Measurements from ENCODE around the gene EFNA5. TPM values are rescaled to one million over a fixed set of nuclear protein-coding genes. Genes with fewer than 3 reads are reported as not detected.

Gene EFNA5
- total RNA-seq, 1 donor from 2014 or later: 10.2 TPM

GRCh38 chr5:107604146-107604910, 66.4 kb downstream of the EFNA5 start:
- DNase-seq: no peak
- intact Hi-C loops (cut with DNase I): no loop called here

DNA sequence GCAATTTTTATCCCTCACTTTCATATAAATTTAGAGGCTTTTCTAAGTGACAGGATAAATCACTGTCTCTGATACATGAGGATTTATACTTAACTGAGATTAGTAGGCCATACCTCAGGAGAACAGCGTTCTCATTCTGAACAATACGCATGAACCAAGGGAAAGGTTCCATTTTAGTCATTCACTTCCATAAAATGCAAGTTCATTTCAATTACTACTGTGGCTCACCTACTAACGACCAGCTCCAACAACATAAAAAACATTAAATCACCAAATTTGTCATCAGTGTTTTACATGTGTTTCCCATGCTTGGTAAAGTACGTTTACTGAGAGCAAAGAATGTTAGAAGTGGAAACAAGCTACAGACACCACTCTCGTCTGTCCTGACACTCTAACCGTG, 67.4 kb downstream of the EFNA5 start:
- Histone ChIP-seq H3K27me3 (ENCODE audit: low read depth) (no peaks in the 10 kb centered on the region), H3K36me3 (no peaks in the 10 kb centered on the region), H3K4me3 (no peak overlapping the region), H3K4me1 (no peaks in the 10 kb centered on the region), H3K27ac (no peak overlapping the region), H3K9me3 (no peaks in the 10 kb centered on the region)
- intact Hi-C loops (cut with DNase I): no loop called here
- TF ChIP-seq, protein P1, sequence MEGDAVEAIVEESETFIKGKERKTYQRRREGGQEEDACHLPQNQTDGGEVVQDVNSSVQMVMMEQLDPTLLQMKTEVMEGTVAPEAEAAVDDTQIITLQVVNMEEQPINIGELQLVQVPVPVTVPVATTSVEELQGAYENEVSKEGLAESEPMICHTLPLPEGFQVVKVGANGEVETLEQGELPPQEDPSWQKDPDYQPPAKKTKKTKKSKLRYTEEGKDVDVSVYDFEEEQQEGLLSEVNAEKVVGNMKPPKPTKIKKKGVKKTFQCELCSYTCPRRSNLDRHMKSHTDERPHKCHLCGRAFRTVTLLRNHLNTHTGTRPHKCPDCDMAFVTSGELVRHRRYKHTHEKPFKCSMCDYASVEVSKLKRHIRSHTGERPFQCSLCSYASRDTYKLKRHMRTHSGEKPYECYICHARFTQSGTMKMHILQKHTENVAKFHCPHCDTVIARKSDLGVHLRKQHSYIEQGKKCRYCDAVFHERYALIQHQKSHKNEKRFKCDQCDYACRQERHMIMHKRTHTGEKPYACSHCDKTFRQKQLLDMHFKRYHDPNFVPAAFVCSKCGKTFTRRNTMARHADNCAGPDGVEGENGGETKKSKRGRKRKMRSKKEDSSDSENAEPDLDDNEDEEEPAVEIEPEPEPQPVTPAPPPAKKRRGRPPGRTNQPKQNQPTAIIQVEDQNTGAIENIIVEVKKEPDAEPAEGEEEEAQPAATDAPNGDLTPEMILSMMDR (IDR thresholded peaks at IDR 0.05): no peak
- ATAC-seq (no peak), DNase-seq (no peak)

More at GRCh38 chr5:107604146-107604910, 66.4 kb downstream of the EFNA5 start:
- Histone ChIP-seq H3K4me3 (no peak overlapping the region), H3K36me3 (no peaks in the 10 kb centered on the region), H3K27ac (no peak overlapping the region), H3K27me3 (ENCODE audit: low read depth) (no peaks in the 10 kb centered on the region), H3K4me1 (no peaks in the 10 kb centered on the region), H3K9me3 (no peaks in the 10 kb centered on the region)
- TF ChIP-seq, protein P1 (IDR thresholded peaks at IDR 0.05): no peak
- no peak for ATAC-seq

- no peak overlapping the region for H3K27ac ChIP-seq
- no peak for ATAC-seq
- intact Hi-C loops (cut with DNase I): no loop called here
- TF ChIP-seq, protein P1 (IDR thresholded peaks at IDR 0.05): no peak
- no peaks in the 10 kb centered on the region for H3K9me3 ChIP-seq
- H3K36me3 ChIP-seq: no peaks in the 10 kb centered on the region
- H3K27me3 ChIP-seq (ENCODE audit: low read depth): no peaks in the 10 kb centered on the region
- no peaks in the 10 kb centered on the region for H3K4me1 ChIP-seq
- DNase-seq: no peak
- H3K4me3 ChIP-seq: no peak overlapping the region
Observed at GRCh38 chr5:107602896-107603295, 67.8 kb downstream of the EFNA5 start.

GRCh38 chr5:107601076-107601475, 69.7 kb downstream of the EFNA5 start:
- intact Hi-C loops (cut with DNase I): no loop called here
- H3K4me1 ChIP-seq: no peaks in the 10 kb centered on the region
- H3K27ac ChIP-seq: no peak overlapping the region
- H3K36me3 ChIP-seq: no peaks in the 10 kb centered on the region
- ATAC-seq (no peak), DNase-seq (no peak)
- H3K9me3 ChIP-seq: no peaks in the 10 kb centered on the region
- TF ChIP-seq, protein P1 (IDR thresholded peaks at IDR 0.05): no peak
- no peak overlapping the region for H3K4me3 ChIP-seq
- no peaks in the 10 kb centered on the region for H3K27me3 ChIP-seq (ENCODE audit: low read depth)

DNA sequence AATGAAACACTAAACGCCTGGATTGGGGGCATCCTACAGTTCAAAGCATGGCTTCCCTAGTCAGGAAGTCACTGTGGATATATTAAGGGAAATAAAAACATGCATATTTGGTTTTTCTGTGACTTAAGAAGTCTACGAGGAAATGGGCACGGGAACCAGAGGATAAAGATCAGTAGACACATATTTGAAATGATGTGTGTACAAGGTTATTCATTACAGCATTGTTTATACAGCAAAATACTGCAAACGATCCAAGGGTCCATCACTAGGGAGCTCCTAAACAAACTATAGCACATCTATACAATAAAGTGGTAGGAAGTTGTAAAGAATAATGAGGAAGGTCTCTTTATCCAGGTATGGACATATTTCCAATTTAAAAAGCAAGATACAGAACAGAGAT, 71.8 kb downstream of the EFNA5 start:
- no peak for ATAC-seq
- no peaks in the 10 kb centered on the region for H3K27me3 ChIP-seq (ENCODE audit: low read depth)
- H3K27ac ChIP-seq: no peak overlapping the region
- no peak overlapping the region for H3K4me3 ChIP-seq
- H3K4me1 ChIP-seq: no peaks in the 10 kb centered on the region
- intact Hi-C loops (cut with DNase I): no loop called here
- no peaks in the 10 kb centered on the region for H3K36me3 ChIP-seq
- no peak for DNase-seq
- TF ChIP-seq, protein P1 (IDR thresholded peaks at IDR 0.05): no peak
- H3K9me3 ChIP-seq: no peaks in the 10 kb centered on the region

Data from lower lobe of right lung (tissue), 2 donors.